NK-92 (cell line): ENCODE results near the gene ILKAP.

Experiments used
- DNase-seq: peaks from one replicate; lab custom pipeline; 2025; ENCODE audit not compliant: unreplicated experiment; lab: John Stamatoyannopoulos, UW

Gene ILKAP

DNA sequence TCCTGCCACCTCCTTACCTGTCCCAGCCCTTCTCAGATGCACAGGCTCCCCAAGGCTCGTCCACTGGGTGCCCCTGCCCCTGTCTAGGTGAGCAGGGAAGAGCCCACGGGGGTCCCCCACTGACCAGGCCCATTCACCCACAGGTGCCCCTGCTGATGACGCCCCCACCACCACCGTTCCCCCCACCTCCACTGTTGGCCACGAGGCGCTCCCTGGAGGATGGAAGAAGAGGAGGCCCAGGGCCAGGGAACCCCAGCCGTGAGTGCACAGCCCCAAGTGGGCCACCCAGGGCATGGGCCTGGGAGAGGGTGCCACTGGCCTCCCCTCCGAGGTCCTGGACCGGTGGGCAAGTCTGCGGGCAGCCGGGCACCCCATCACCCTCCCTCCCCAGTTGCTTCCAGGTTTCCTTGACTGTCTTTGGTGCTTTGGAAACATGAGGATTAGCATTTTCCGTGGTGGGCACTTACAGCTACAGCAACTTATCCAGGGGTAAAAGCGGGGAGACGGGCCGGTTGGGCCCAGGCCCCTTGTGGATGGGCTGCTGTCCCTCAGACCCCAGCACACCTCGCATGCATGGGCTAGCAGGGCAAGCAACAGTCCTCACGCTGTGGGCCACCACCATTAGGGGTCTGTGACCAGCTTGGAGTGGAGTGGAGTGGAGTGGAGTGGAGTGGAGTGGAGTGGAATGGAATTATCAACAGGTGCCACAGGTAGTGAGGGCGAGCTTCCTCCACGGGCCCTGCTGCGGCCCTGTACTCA, 78.2 kb downstream of the ILKAP start:
- no peak for DNase-seq

DNA sequence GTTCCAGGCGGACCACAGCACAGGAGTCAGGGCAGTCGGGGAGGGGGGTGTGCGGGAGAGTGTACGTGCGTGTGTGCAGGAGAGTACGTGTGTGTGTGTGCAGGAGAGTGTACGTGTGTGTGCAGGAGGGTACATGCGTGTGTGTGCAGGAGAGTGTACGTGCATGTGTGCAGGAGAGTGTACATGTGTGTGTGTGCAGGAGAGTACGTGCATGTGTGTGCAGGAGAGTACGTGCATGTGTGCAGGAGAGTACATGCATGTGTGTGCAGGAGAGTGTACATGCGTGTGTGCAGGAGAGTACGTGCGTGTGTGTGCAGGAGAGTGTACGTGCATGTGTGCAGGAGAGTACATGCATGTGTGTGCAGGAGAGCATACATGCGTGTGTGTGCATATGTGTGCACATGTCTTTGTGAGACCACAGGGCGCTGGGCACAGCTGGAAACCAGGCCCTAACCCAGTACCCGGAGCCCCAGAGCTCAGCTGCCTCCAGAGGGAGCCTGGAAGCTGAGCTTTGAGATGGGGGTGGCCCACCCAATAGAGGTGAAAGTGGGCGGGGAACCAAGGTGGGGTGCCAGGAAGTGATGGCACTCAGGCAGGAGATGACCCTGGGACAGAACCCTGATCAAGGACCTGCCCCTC, 78.9 kb downstream of the ILKAP start:
- no peak for DNase-seq

DNA sequence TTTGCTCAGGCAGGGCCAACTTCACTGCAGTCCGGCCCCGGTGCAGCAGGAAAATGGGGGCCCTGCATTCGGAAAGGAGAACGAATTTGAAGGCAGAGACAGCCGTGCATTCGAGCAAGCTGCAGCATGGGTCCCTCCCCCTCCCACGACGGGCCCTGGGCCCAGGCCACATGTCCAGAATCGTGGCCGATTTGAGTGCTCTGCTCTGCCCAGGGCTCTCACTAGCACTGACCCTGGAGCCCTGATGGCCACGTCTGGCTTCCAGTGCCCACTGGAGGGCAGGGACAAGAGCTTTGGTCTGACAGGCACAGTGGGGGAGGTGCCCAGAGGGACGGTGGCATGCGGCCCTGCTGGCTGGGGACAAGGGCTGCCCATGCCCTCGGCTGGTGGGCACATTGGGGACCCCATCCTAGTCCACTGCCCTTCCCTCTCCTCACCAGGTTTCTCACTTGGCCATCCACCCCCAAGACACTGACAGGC, 79.5 kb downstream of the ILKAP start:
- DNase-seq = no peak

GRCh38 chr2:238123218-238123971, 80.1 kb downstream of the ILKAP start:
- DNase-seq = no peak

GRCh38 chr2:238122287-238123217, 80.9 kb downstream of the ILKAP start:
- no peak for DNase-seq

- DNase-seq = no peak
Observed at GRCh38 chr2:238121511-238122286, 81.8 kb downstream of the ILKAP start.

- DNase-seq = no peak
Observed at GRCh38 chr2:238120463-238121298, 82.8 kb downstream of the ILKAP start.
